Measurements from ENCODE around the gene ARFGEF2. TPM values are rescaled to one million over a fixed set of nuclear protein-coding genes. Genes with fewer than 3 reads are reported as not detected.

ARFGEF2 gene
- total RNA-seq, 1 donor from 2014 or later: 36.1 TPM

GRCh38 chr20:49030954-49031619 is 109.6 kb downstream of the ARFGEF2 start:
- no peak for TF ChIP-seq CTCF (IDR thresholded peaks at IDR 0.05; ENCODE audit: insufficient read depth, low read length, severe bottlenecking)
- FAIRE-seq: no peak
- DNase-seq (ENCODE audit: low read depth): no peak
- H3K4me3 ChIP-seq (ENCODE audit: low read depth, low read length): no peak overlapping the region
- H3K36me3 ChIP-seq (ENCODE audit: control insufficient read depth, insufficient read depth, low read length): peaks cover 8% of the 10 kb centered on the region
- no peaks in the 10 kb centered on the region for H3K27me3 ChIP-seq (ENCODE audit: control insufficient read depth, insufficient read depth, low read length)

- FAIRE-seq: no peak
- Histone ChIP-seq H3K4me3 (ENCODE audit: low read depth, low read length) (no peak overlapping the region), H3K27me3 (ENCODE audit: control insufficient read depth, insufficient read depth, low read length) (no peaks in the 10 kb centered on the region), H3K36me3 (ENCODE audit: control insufficient read depth, insufficient read depth, low read length) (peaks cover 8% of the 10 kb centered on the region)
- no peak for TF ChIP-seq CTCF (IDR thresholded peaks at IDR 0.05; ENCODE audit: insufficient read depth, low read length, severe bottlenecking)
- no peak for DNase-seq (ENCODE audit: low read depth)
These were observed 110.9 kb downstream of the ARFGEF2 start for GRCh38 chr20:49032455-49032854.

- FAIRE-seq (no peak), DNase-seq (ENCODE audit: low read depth) (no peak)
- Histone ChIP-seq H3K36me3 (ENCODE audit: control insufficient read depth, insufficient read depth, low read length) (peaks cover 8% of the 10 kb centered on the region), H3K4me3 (ENCODE audit: low read depth, low read length) (no peak overlapping the region), H3K27me3 (ENCODE audit: control insufficient read depth, insufficient read depth, low read length) (no peaks in the 10 kb centered on the region)
- TF ChIP-seq CTCF (IDR thresholded peaks at IDR 0.05; ENCODE audit: insufficient read depth, low read length, severe bottlenecking): no peak
These were observed 112.7 kb downstream of the ARFGEF2 start for GRCh38 chr20:49034070-49034732.

GRCh38 chr20:49037962-49038387 is 116.5 kb downstream of the ARFGEF2 start:
- no peak overlapping the region for H3K4me3 ChIP-seq (ENCODE audit: low read depth, low read length)
- H3K27me3 ChIP-seq (ENCODE audit: control insufficient read depth, insufficient read depth, low read length): no peaks in the 10 kb centered on the region
- H3K36me3 ChIP-seq (ENCODE audit: control insufficient read depth, insufficient read depth, low read length): peaks cover 4% of the 10 kb centered on the region
- no peak for DNase-seq (ENCODE audit: low read depth)
- no peak for TF ChIP-seq CTCF (IDR thresholded peaks at IDR 0.05; ENCODE audit: insufficient read depth, low read length, severe bottlenecking)
- FAIRE-seq: no peak

- Histone ChIP-seq H3K36me3 (ENCODE audit: control insufficient read depth, insufficient read depth, low read length) (peaks cover under 1% of the 10 kb centered on the region), H3K4me3 (ENCODE audit: low read depth, low read length) (no peak overlapping the region), H3K27me3 (ENCODE audit: control insufficient read depth, insufficient read depth, low read length) (no peaks in the 10 kb centered on the region)
- no peak for TF ChIP-seq CTCF (IDR thresholded peaks at IDR 0.05; ENCODE audit: insufficient read depth, low read length, severe bottlenecking)
- DNase-seq (ENCODE audit: low read depth) (no peak), FAIRE-seq (no peak)
These were observed 118.3 kb downstream of the ARFGEF2 start for GRCh38 chr20:49039854-49040253.

Data from bronchial epithelial cell (primary cell).